Neural cell (in vitro differentiated cells): ENCODE data around the gene CHERP. TPM values are rescaled to one million over a fixed set of nuclear protein-coding genes. Genes with fewer than 3 reads are reported as not detected.

Experiments
- H2AFZ ChIP-seq: fragments of 200-600, 300-800 bp; sonication (generic), shearing (Covaris generic); 2 replicates; pipeline ENCODE4 v1.6.0; 2014; ENCODE audit warnings: low read depth, mild to moderate bottlenecking, antibody characterized with exemption, low read length, moderate library complexity
- H3F3A ChIP-seq: fragments of 200-600 bp; shearing (Covaris generic); 2 replicates; pipeline ENCODE4 v1.6.1; 2016; ENCODE audit warnings: mild to moderate bottlenecking, moderate library complexity, mixed read lengths, antibody characterized with exemption, low read length; ENCODE audit not compliant: insufficient read depth, poor library complexity, severe bottlenecking
- H3K27ac ChIP-seq: fragments of 200-600, 300-800 bp; sonication (generic), shearing (Covaris generic); 2 replicates; pipeline ENCODE4 v1.5.1; 2014; ENCODE audit warnings: mild to moderate bottlenecking, low read length, moderate library complexity
- H3K27me3 ChIP-seq: fragments of 300-800, 200-600 bp; sonication (generic), shearing (Covaris generic); 2 replicates; pipeline ENCODE4 v1.6.0; 2014; ENCODE audit warnings: mild to moderate bottlenecking, low read depth, low read length, moderate library complexity; ENCODE audit not compliant: insufficient read depth
- H3K36me3 ChIP-seq: fragments of 300-800, 200-600 bp; sonication (generic), shearing (Covaris generic); 2 replicates; pipeline ENCODE4 v1.5.1; 2014; ENCODE audit warnings: mild to moderate bottlenecking, antibody characterized with exemption, low read length, moderate library complexity; ENCODE audit not compliant: insufficient read depth
- H3K4me2 ChIP-seq: fragments of 300-800, 200-600 bp; sonication (generic), shearing (Covaris generic); 2 replicates; pipeline ENCODE4 v1.6.0; 2014; ENCODE audit warnings: mild to moderate bottlenecking, low read length
- H3K4me3 ChIP-seq: fragments of 300-800, 200-600 bp; sonication (generic), shearing (Covaris generic); 2 replicates; pipeline ENCODE4 v1.5.1; 2014; ENCODE audit warnings: mild to moderate bottlenecking, low read length, moderate library complexity
- H3K79me2 ChIP-seq: fragments of 200-600 bp; shearing (Covaris generic); replicated peaks from 2 replicates; pipeline ENCODE4 v1.6.0; 2014; ENCODE audit warnings: mild to moderate bottlenecking, low read length, moderate library complexity; ENCODE audit not compliant: insufficient read depth
- H3K9ac ChIP-seq: fragments of 300-800, 200-600 bp; sonication (generic), shearing (Covaris generic); 2 replicates; pipeline ENCODE4 v1.6.1; 2016; ENCODE audit warnings: mild to moderate bottlenecking, low read length, mixed read lengths
- H3K9me2 ChIP-seq: fragments of 200-600 bp; shearing (Covaris generic); 2 replicates; pipeline ENCODE4 v1.6.1; 2016; ENCODE audit warnings: mild to moderate bottlenecking, low read length, mixed read lengths; ENCODE audit not compliant: insufficient read depth
- H3K9me3 ChIP-seq: fragments of 200-600, 300-800 bp; sonication (generic), shearing (Covaris generic); 2 replicates; pipeline ENCODE4 v1.6.1; 2016; ENCODE audit warnings: mild to moderate bottlenecking, mixed run types, low read length, moderate library complexity, mixed read lengths
- H4K20me1 ChIP-seq: fragments of 200-600 bp; shearing (Covaris generic); 2 replicates; pipeline ENCODE4 v1.6.1; 2016; ENCODE audit warnings: mild to moderate bottlenecking, mixed run types; ENCODE audit not compliant: insufficient read depth
- CTCF ChIP-seq: fragments of 450-650 bp; IDR thresholded peaks from 2 replicates; pipeline ENCODE4 v1.5.1; 2014; ENCODE audit warnings: antibody characterized with exemption, mild to moderate bottlenecking, moderate library complexity; ENCODE audit not compliant: poor library complexity, severe bottlenecking
- EP300 ChIP-seq: fragments of 450-650 bp; conservative IDR thresholded peaks from 2 replicates; pipeline ENCODE4 v1.6.1; 2014; ENCODE audit warnings: antibody characterized with exemption, mild to moderate bottlenecking, moderate library complexity; ENCODE audit not compliant: poor library complexity, severe bottlenecking
- EZH2 ChIP-seq: fragments of 200-600, 300-800 bp; shearing (Covaris generic), sonication (generic); IDR thresholded peaks from 2 replicates; pipeline ENCODE4 v1.6.1; 2014; ENCODE audit warnings: antibody characterized with exemption, low read length, borderline replicate concordance, mild to moderate bottlenecking; ENCODE audit not compliant: insufficient read depth, poor library complexity, severe bottlenecking
- MXI1 ChIP-seq: fragments of 450-650 bp; conservative IDR thresholded peaks from 2 replicates; pipeline ENCODE4 v1.6.1; 2014; ENCODE audit warnings: antibody characterized with exemption, mild to moderate bottlenecking; ENCODE audit not compliant: poor library complexity, severe bottlenecking
- POLR2AphosphoS5 ChIP-seq: IDR thresholded peaks from 2 replicates; pipeline ENCODE4 v1.6.1; 2012
- RAD21 ChIP-seq: fragments of 450-650 bp; conservative IDR thresholded peaks from 2 replicates; pipeline ENCODE4 v1.6.1; 2014; ENCODE audit warnings: antibody characterized with exemption, mild to moderate bottlenecking, moderate library complexity
- REST ChIP-seq: IDR thresholded peaks from 2 replicates; pipeline ENCODE4 v1.6.1; 2012; ENCODE audit warnings: borderline replicate concordance
- SMC3 ChIP-seq: fragments of 450-650 bp; conservative IDR thresholded peaks from 2 replicates; pipeline ENCODE4 v1.6.1; 2014; ENCODE audit warnings: antibody characterized with exemption, mild to moderate bottlenecking, moderate library complexity; ENCODE audit not compliant: poor library complexity
- TAF1 ChIP-seq: IDR thresholded peaks from 2 replicates; pipeline ENCODE4 v1.6.1; 2012; ENCODE audit warnings: low read depth
- polyA plus RNA-seq: library from polyadenylated mRNA; depleted of rRNA; stranded (reverse); fragments of >200 nt; gene quantifications from 2 replicates; pipeline ENCODE4 v1.2.3, GENCODE V29; 2014

Gene CHERP
- polyA plus RNA-seq, 1 donor from 2014 or later: 5.4 TPM

GRCh38 chr19:16573296-16573695 lies 31.1 kb upstream of the CHERP start:
- no peak for TF ChIP-seq REST
- TF ChIP-seq POLR2AphosphoS5: no peak
- TF ChIP-seq SMC3: no peak
- no peak for TF ChIP-seq CTCF
- no peak for TF ChIP-seq TAF1
- TF ChIP-seq MXI1: no peak
- TF ChIP-seq RAD21: no peak
- no peak for TF ChIP-seq EZH2
- no peak for TF ChIP-seq EP300
- no peaks in the 10 kb centered on the region for H3K9me3 ChIP-seq
- no peaks in the 10 kb centered on the region for H3F3A ChIP-seq
- H3K4me2 ChIP-seq: peak overlapping the region; percentile 52
- H3K9ac ChIP-seq: peak overlapping the region; percentile 79
- H3K27ac ChIP-seq: no peak overlapping the region
- H3K27me3 ChIP-seq: no peaks in the 10 kb centered on the region
- peaks cover 35% of the 10 kb centered on the region for H3K79me2 ChIP-seq
- H2AFZ ChIP-seq: no peak overlapping the region
- no peaks in the 10 kb centered on the region for H4K20me1 ChIP-seq
- peak overlapping the region; percentile 94 for H3K4me3 ChIP-seq
- no peaks in the 10 kb centered on the region for H3K36me3 ChIP-seq
- H3K9me2 ChIP-seq: no peaks in the 10 kb centered on the region

- Histone ChIP-seq H3F3A (no peaks in the 10 kb centered on the region), H3K4me2 (peak within 1 kb of the TSS; percentile 66), H3K27ac (peak within 1 kb of the TSS; percentile 72), H4K20me1 (no peaks in the 10 kb centered on the region), H2AFZ (peak within 1 kb of the TSS; percentile 41), H3K9me2 (no peaks in the 10 kb centered on the region), H3K36me3 (no peaks in the 10 kb centered on the region), H3K9ac (peak within 1 kb of the TSS; percentile 79), H3K27me3 (no peaks in the 10 kb centered on the region), H3K79me2 (peaks cover 31% of the 10 kb centered on the region), H3K4me3 (peak within 1 kb of the TSS; percentile 94), H3K9me3 (no peaks in the 10 kb centered on the region)
- TF ChIP-seq RAD21: peak; percentile 50
- peak; percentile 87 for TF ChIP-seq POLR2AphosphoS5
- peak; percentile 58 for TF ChIP-seq SMC3
- no peak for TF ChIP-seq EZH2
- peak; percentile 54 for TF ChIP-seq EP300
- peak; percentile 62 for TF ChIP-seq TAF1
- TF ChIP-seq CTCF: no peak
- TF ChIP-seq MXI1: peak; percentile 93
- TF ChIP-seq REST: no peak
Observed at GRCh38 chr19:16572332-16573211, 30.3 kb upstream of the CHERP start, which contains the start of gene SLC35E1. SLC35E1 (minus strand) TSS chr19:16572415; CDS start chr19:16572364, 51 bp downstream.
